GM19025 (cell line): ENCODE results near the gene ALDH18A1.

Experiments
- ATAC-seq: cut with Tn5 transposase; IDR thresholded peaks from one replicate; pipeline ENCODE4 v1.9.1; 2021; ENCODE audit warnings: mild to moderate bottlenecking, low read depth, moderate library complexity; ENCODE audit not compliant: unreplicated experiment

The ALDH18A1 gene

GRCh38 chr10:95588025-95588424, 68.5 kb downstream of the ALDH18A1 start:
- ATAC-seq, result no peak

- ATAC-seq, result no peak
These were observed 76.5 kb downstream of the ALDH18A1 start for GRCh38 chr10:95579835-95580535.

- ATAC-seq, result no peak
These were observed 77.2 kb downstream of the ALDH18A1 start for GRCh38 chr10:95579292-95579691.

GRCh38 chr10:95578619-95579018, 77.9 kb downstream of the ALDH18A1 start:
- no peak for ATAC-seq

GRCh38 chr10:95574649-95575365, 81.7 kb downstream of the ALDH18A1 start:
- no peak for ATAC-seq

GRCh38 chr10:95573964-95574604, 82.4 kb downstream of the ALDH18A1 start:
- no peak for ATAC-seq

- ATAC-seq, result no peak
These were observed 83.0 kb downstream of the ALDH18A1 start for GRCh38 chr10:95573527-95573926.

GRCh38 chr10:95572131-95572820, 84.2 kb downstream of the ALDH18A1 start:
- ATAC-seq, result no peak

GRCh38 chr10:95571390-95571789, 85.1 kb downstream of the ALDH18A1 start:
- no peak for ATAC-seq

- ATAC-seq, result no peak
These were observed 87.1 kb downstream of the ALDH18A1 start for GRCh38 chr10:95569368-95569767.

GRCh38 chr10:95567903-95568630, 88.4 kb downstream of the ALDH18A1 start:
- no peak for ATAC-seq

- no peak for ATAC-seq
These were observed 90.4 kb downstream of the ALDH18A1 start for GRCh38 chr10:95566136-95566535.

GRCh38 chr10:95565336-95565735, 91.2 kb downstream of the ALDH18A1 start:
- no peak for ATAC-seq

GRCh38 chr10:95564291-95564690, 92.2 kb downstream of the ALDH18A1 start:
- ATAC-seq, result no peak

- ATAC-seq, result no peak
These were observed 94.1 kb downstream of the ALDH18A1 start for GRCh38 chr10:95562341-95562965.

- no peak for ATAC-seq
These were observed 94.7 kb downstream of the ALDH18A1 start for GRCh38 chr10:95561864-95562177.

GRCh38 chr10:95561177-95561863, 95.2 kb downstream of the ALDH18A1 start, which contains the start of gene SORBS1:
SORBS1 (minus strand) TSS chr10:95561371; CDS start chr10:95441135, 120,236 bp downstream.
- peak; percentile 99 for ATAC-seq

GRCh38 chr10:95560278-95561176, 96.0 kb downstream of the ALDH18A1 start:
- no peak for ATAC-seq
